Measurements from ENCODE around the gene PRDX2.

Gene PRDX2

DNA sequence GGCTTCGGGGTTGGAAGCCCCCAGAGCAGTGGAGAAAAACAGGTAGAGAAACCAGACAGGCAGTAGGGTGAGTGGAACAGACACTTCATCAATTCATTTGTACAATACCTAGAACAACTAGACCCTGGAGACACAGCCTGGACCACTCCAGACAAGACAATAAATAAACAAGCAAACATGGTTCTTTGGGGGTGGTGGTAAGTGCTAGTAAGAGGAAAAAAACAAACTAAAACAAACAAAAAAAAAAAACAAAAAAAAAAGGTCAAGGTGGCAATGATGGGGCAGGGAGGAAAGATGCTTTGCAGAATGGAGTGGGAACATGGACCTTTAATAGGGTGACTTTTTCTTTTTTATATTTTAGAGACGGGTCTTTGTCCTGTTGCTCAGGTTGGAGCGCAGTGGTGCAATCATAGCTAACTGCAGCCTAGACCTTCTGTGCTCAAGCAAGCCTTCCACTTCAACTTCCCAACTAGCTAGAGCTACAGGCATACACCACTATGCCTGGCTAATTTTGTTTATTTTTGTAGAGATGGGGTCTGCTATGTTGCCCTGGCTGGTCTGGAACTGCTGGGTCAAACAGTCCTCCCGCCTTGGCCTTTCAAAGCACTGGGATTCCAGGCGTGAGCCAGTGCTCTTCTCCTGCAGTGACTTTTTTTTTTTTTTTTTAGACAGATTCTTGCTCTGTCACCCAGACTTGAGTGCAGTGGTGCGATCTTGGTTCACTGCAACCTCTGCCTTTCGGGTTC lies 7.2 kb downstream of the PRDX2 start:
- H3K9me3 ChIP-seq (ENCODE audit: control insufficient read depth, insufficient read depth, low read length) = no peaks in the 10 kb centered on the region
- peak overlapping the region; percentile 24; the same call in 1 of the 2 replicates for H3K27ac ChIP-seq (ENCODE audit: low read depth, low read length)
- peak overlapping the region; percentile 79 for H3K4me3 ChIP-seq (ENCODE audit: low read length)
- H3K4me1 ChIP-seq (ENCODE audit: control insufficient read depth, low read length) = peaks cover 33% of the 10 kb centered on the region
- peaks cover 17% of the 10 kb centered on the region for H3F3A ChIP-seq (ENCODE audit: control insufficient read depth, insufficient read depth)
- H3K9me2 ChIP-seq (replicated peaks; ENCODE audit: control insufficient read depth, low read length) = no peaks in the 10 kb centered on the region
- peak overlapping the region; percentile 93 for H3K4me2 ChIP-seq (ENCODE audit: low read length)
- H4K20me1 ChIP-seq (ENCODE audit: control insufficient read depth, insufficient read depth, low read depth, low read length) = no peaks in the 10 kb centered on the region
- H3K79me2 ChIP-seq (ENCODE audit: control insufficient read depth, low read length) = peaks cover 24% of the 10 kb centered on the region
- H3K27me3 ChIP-seq (ENCODE audit: control insufficient read depth, low read length) = no peaks in the 10 kb centered on the region
- no peak for TF ChIP-seq EZH2phosphoT487 (IDR thresholded peaks at IDR 0.05; ENCODE audit: borderline replicate concordance, low read length)
- peak; percentile 14 for TF ChIP-seq CTCF (IDR thresholded peaks at IDR 0.05; ENCODE audit: low read depth, low read length, poor library complexity, severe bottlenecking)
- peaks cover 7% of the 10 kb centered on the region for H3K36me3 ChIP-seq (ENCODE audit: control insufficient read depth, low read length)

- Histone ChIP-seq H3K27ac (ENCODE audit: low read depth, low read length) (peak overlapping the region; percentile 84), H3K4me1 (ENCODE audit: control insufficient read depth, low read length) (peaks cover 41% of the 10 kb centered on the region), H3K79me2 (ENCODE audit: control insufficient read depth, low read length) (peaks cover 29% of the 10 kb centered on the region), H3K9me2 (replicated peaks; ENCODE audit: control insufficient read depth, low read length) (no peaks in the 10 kb centered on the region), H3K9me3 (ENCODE audit: control insufficient read depth, insufficient read depth, low read length) (no peaks in the 10 kb centered on the region), H3F3A (ENCODE audit: control insufficient read depth, insufficient read depth) (peaks cover 24% of the 10 kb centered on the region), H3K4me3 (ENCODE audit: low read length) (peak overlapping the region; percentile 79), H4K20me1 (ENCODE audit: control insufficient read depth, insufficient read depth, low read depth, low read length) (no peaks in the 10 kb centered on the region), H3K27me3 (ENCODE audit: control insufficient read depth, low read length) (no peaks in the 10 kb centered on the region), H3K36me3 (ENCODE audit: control insufficient read depth, low read length) (peaks cover 6% of the 10 kb centered on the region; the same call in 1 of the 2 replicates), H3K4me2 (ENCODE audit: low read length) (peak overlapping the region; percentile 93)
- TF ChIP-seq CTCF (IDR thresholded peaks at IDR 0.05; ENCODE audit: low read depth, low read length, poor library complexity, severe bottlenecking) = no peak
Measured at GRCh38 chr19:12793290-12794195, 8.1 kb downstream of the PRDX2 start.

DNA sequence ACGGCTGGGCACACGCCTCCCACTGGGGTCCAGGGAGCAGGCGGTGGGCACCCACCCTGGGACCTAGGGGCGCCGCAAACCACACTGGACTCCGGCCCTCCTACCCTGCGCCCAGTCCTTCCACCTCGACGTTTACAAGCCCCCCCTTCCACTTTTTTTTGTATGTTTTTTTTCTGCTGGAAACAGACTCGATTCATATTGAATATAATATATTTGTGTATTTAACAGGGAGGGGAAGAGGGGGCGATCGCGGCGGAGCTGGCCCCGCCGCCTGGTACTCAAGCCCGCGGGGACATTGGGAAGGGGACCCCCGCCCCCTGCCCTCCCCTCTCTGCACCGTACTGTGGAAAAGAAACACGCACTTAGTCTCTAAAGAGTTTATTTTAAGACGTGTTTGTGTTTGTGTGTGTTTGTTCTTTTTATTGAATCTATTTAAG lies 8.7 kb downstream of the PRDX2 start:
- no peaks in the 10 kb centered on the region for H3K9me2 ChIP-seq (replicated peaks; ENCODE audit: control insufficient read depth, low read length)
- H3K9me3 ChIP-seq (ENCODE audit: control insufficient read depth, insufficient read depth, low read length) = no peaks in the 10 kb centered on the region
- H4K20me1 ChIP-seq (ENCODE audit: control insufficient read depth, insufficient read depth, low read depth, low read length) = no peaks in the 10 kb centered on the region
- H3K79me2 ChIP-seq (ENCODE audit: control insufficient read depth, low read length) = peaks cover 29% of the 10 kb centered on the region
- H3F3A ChIP-seq (ENCODE audit: control insufficient read depth, insufficient read depth) = peaks cover 30% of the 10 kb centered on the region
- H3K4me1 ChIP-seq (ENCODE audit: control insufficient read depth, low read length) = peaks cover 48% of the 10 kb centered on the region
- no peaks in the 10 kb centered on the region for H3K27me3 ChIP-seq (ENCODE audit: control insufficient read depth, low read length)
- H3K27ac ChIP-seq (ENCODE audit: low read depth, low read length) = peak overlapping the region; percentile 84
- peak overlapping the region; percentile 93 for H3K4me2 ChIP-seq (ENCODE audit: low read length)
- TF ChIP-seq CTCF (IDR thresholded peaks at IDR 0.05; ENCODE audit: low read depth, low read length, poor library complexity, severe bottlenecking) = no peak
- TF ChIP-seq EZH2phosphoT487 (IDR thresholded peaks at IDR 0.05; ENCODE audit: borderline replicate concordance, low read length) = no peak
- peaks cover 6% of the 10 kb centered on the region; the same call in 1 of the 2 replicates for H3K36me3 ChIP-seq (ENCODE audit: control insufficient read depth, low read length)
- H3K4me3 ChIP-seq (ENCODE audit: low read length) = peak overlapping the region; percentile 79

Measured in DOHH2 (cell line).